Cardiac muscle cell (in vitro differentiated cells and primary cell): ENCODE measurements around the gene OPN5. TPM values are rescaled to one million over a fixed set of nuclear protein-coding genes. Genes with fewer than 3 reads are reported as not detected.
A peak's percentile ranks its signal among the peaks of the same experiment; 100 is the strongest.

Source experiments
- DNase-seq, 2 donors: peaks; one replicate each; pipeline versions ENCODE4 v3.0.0 to v3.0.0-alpha.2; 2010 to 2017; ENCODE audit warnings: low read depth in 1 of 2, low spot score in 1 of 2
- H3K27ac ChIP-seq: fragments of 200-600 bp; sonication (generic); 2 replicates; pipeline ENCODE4 v1.5.1; 2016
- H3K27me3 ChIP-seq: fragments of 200-600 bp; sonication (generic); 2 replicates; pipeline ENCODE4 v1.6.0; 2016; ENCODE audit warnings: control low read depth
- H3K36me3 ChIP-seq: fragments of 200-600 bp; sonication (generic); 2 replicates; pipeline ENCODE4 v1.5.1; 2016; ENCODE audit warnings: control low read depth
- H3K4me1 ChIP-seq: fragments of 200-600 bp; sonication (generic); 2 replicates; pipeline ENCODE4 v1.8.1; 2017; ENCODE audit warnings: low read depth, mild to moderate bottlenecking, mixed run types
- H3K4me3 ChIP-seq: fragments of 200-600 bp; sonication (generic); 2 replicates; pipeline ENCODE4 v1.5.1; 2016; ENCODE audit warnings: mild to moderate bottlenecking
- H3K9me3 ChIP-seq: fragments of 200-600 bp; sonication (generic); 2 replicates; pipeline ENCODE4 v1.5.1; 2017; ENCODE audit warnings: low read depth, mild to moderate bottlenecking, control low read depth
- polyA plus RNA-seq: library from polyadenylated mRNA; unstranded; fragments of >200 nt; fragmentation: Nextera tagmentation; extraction: Ambion mirVana; gene quantifications from 2 replicates; pipeline ENCODE4 v1.2.1, GENCODE V29; 2016
- total RNA-seq: library from RNA; depleted of rRNA; stranded (reverse); fragments of >200 nt; gene quantifications from 2 replicates; pipeline ENCODE4 v1.2.3, GENCODE V29; 2016
- TF ChIP-seq, protein P1 (sequence below): IDR thresholded peaks from 2 replicates; pipeline ENCODE4 v1.5.1; 2012; ENCODE audit warnings: low read depth, mild to moderate bottlenecking, low read length

OPN5 gene
- total and polyA plus RNA-seq, 2 experiments from 2014 or later = not detected

DNA sequence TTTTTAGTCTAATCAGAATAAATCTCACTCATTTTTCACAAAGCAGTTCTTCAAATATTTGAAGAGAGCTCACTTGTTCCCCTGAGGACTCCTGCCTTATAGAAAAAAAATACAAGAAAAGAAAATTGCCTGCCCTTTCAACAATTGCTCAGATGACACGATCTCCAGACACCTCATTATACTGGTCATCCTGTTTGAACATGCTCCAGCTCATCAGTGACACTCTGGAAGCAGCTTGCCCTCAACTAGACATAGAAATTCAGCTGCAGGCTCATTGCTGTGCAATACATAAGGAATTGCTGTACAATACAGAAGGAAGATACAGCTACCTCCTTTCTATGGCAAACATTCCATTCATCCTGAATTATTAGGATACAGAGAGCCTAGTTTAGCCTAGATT is 73.1 kb downstream of the OPN5 start:
- Histone ChIP-seq H3K9me3 (no peaks in the 10 kb centered on the region), H3K4me1 (peaks cover 32% of the 10 kb centered on the region), H3K27ac (no peak overlapping the region), H3K27me3 (peaks cover 18% of the 10 kb centered on the region), H3K36me3 (no peaks in the 10 kb centered on the region), H3K4me3 (no peak overlapping the region)
- DNase-seq = peak in 1 of 2 donors; percentile 18
- TF ChIP-seq, protein P1, sequence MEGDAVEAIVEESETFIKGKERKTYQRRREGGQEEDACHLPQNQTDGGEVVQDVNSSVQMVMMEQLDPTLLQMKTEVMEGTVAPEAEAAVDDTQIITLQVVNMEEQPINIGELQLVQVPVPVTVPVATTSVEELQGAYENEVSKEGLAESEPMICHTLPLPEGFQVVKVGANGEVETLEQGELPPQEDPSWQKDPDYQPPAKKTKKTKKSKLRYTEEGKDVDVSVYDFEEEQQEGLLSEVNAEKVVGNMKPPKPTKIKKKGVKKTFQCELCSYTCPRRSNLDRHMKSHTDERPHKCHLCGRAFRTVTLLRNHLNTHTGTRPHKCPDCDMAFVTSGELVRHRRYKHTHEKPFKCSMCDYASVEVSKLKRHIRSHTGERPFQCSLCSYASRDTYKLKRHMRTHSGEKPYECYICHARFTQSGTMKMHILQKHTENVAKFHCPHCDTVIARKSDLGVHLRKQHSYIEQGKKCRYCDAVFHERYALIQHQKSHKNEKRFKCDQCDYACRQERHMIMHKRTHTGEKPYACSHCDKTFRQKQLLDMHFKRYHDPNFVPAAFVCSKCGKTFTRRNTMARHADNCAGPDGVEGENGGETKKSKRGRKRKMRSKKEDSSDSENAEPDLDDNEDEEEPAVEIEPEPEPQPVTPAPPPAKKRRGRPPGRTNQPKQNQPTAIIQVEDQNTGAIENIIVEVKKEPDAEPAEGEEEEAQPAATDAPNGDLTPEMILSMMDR = no peak

DNA sequence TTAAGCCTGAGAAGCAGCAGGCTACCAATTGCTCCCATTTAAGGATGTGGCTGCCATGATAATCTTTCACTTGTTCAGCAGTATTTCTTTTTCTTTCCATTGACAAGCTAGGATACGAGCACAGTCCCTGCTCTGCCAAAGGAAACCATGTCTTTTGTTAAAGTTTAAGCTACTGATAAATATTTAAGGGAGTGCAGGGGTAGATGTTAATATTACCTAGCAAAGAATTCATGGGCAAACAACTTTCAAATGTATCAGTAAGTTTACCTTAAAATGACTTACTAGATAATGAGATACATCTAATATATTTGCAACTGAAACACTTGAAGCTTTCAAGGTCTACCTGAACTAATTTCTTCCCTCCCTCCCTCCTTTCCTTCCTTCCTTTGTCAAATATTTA is 77.3 kb downstream of the OPN5 start:
- Histone ChIP-seq H3K4me1 (peaks cover 22% of the 10 kb centered on the region), H3K27ac (no peak overlapping the region), H3K9me3 (no peaks in the 10 kb centered on the region), H3K4me3 (no peak overlapping the region), H3K36me3 (no peaks in the 10 kb centered on the region), H3K27me3 (peaks cover 8% of the 10 kb centered on the region)
- TF ChIP-seq, protein P1 = no peak
- DNase-seq = no peak

DNA sequence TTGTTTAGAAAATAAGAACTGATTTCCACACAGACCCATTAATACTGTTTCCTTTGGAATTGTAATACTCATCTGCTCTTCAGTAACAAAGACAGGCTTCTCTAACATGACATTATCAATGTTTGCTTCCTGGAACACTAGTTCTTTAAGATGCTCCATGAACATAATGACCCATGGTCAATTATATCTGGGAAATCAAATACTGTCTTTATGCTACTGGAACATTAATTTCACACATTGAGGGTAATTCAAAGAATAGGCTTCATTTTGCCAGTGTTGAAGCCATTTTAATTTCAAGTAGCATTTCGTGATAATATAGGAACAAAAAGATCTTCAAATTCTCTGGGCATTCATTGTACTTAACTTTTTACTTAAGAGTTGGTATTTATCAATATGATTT is 80.9 kb downstream of the OPN5 start:
- no peak overlapping the region for H3K27ac ChIP-seq
- peaks cover 3% of the 10 kb centered on the region for H3K27me3 ChIP-seq
- no peaks in the 10 kb centered on the region for H3K9me3 ChIP-seq
- H3K4me1 ChIP-seq = no peaks in the 10 kb centered on the region
- no peaks in the 10 kb centered on the region for H3K36me3 ChIP-seq
- TF ChIP-seq, protein P1 = no peak
- H3K4me3 ChIP-seq = no peak overlapping the region
- DNase-seq = no peak

DNA sequence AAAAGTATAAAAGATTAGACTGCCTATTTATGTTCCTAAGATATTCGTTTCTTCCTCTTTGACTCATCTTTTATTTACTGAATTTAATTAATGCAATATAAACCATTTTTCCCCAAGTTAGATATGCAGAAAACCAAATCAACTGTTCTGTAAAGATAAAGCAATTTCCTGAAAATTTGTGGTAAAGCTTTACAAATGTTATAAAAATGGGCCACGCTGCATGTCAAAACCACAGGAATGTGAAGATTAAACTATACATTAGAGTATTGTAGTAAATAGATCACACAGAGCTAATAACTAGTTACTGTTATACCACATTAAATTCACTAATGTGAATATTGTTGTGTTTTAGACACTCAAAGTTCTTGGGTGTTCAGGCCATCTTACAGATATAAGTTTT is 83.4 kb downstream of the OPN5 start:
- Histone ChIP-seq H3K4me1 (no peaks in the 10 kb centered on the region), H3K4me3 (no peak overlapping the region), H3K27me3 (no peaks in the 10 kb centered on the region), H3K36me3 (no peaks in the 10 kb centered on the region), H3K27ac (no peak overlapping the region), H3K9me3 (no peaks in the 10 kb centered on the region)
- TF ChIP-seq, protein P1 = no peak
- DNase-seq = peak in 1 of 2 donors; percentile 2

DNA sequence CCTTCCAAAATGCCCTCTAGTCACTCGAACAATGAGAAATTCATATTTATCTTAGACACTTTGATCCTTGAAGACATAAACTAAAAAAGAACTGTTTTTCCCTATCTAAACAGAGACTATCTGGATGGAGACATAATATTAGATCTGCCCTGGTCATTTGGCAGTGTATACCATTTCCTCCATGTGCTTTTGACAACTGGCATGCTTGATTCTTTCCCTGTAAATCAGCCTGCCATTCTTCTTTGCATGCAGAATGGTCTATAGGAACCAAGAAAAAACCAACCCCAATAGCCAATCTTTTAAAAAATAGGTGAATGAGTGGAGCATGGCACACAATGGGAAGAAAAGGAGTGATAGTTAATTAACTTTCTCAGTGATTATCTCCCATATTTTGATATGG is 93.8 kb downstream of the OPN5 start:
- no peak overlapping the region for H3K27ac ChIP-seq
- no peaks in the 10 kb centered on the region for H3K36me3 ChIP-seq
- no peaks in the 10 kb centered on the region for H3K9me3 ChIP-seq
- no peak for DNase-seq
- H3K27me3 ChIP-seq = no peaks in the 10 kb centered on the region
- H3K4me3 ChIP-seq = no peak overlapping the region
- TF ChIP-seq, protein P1 = no peak
- no peaks in the 10 kb centered on the region for H3K4me1 ChIP-seq

Other genes with a start within 250 kb of the OPN5 start
- gene ADGRF4, start 83.5 kb upstream of the OPN5 start, total RNA-seq = not detected in 2 replicates
- not detected in 2 replicates for gene ADGRF4, start 83.5 kb upstream of the OPN5 start, polyA plus RNA-seq